BLaER1 (cell line): ENCODE results near the gene EHD3.
"Not testable (repeated sequence)": the region's sequence is repeated elsewhere in the genome, so short reads cannot be mapped to it uniquely, and the experiment has no call there.

Experiments used
- H3K27ac ChIP-seq: shearing (Covaris generic); formaldehyde crosslinking; 2 replicates; pipeline ENCODE4 v1.8.1; 2022
- H3K27me3 ChIP-seq: shearing (Covaris generic); formaldehyde crosslinking; 2 replicates; pipeline ENCODE4 v1.8.1; 2022
- H3K36me3 ChIP-seq: shearing (Covaris generic); formaldehyde crosslinking; 2 replicates; pipeline ENCODE4 v1.8.1; 2022
- H3K4me1 ChIP-seq: shearing (Covaris generic); formaldehyde crosslinking; 2 replicates; pipeline ENCODE4 v1.8.1; 2022
- H3K4me2 ChIP-seq: shearing (Covaris generic); formaldehyde crosslinking; 2 replicates; pipeline ENCODE4 v1.8.1; 2022
- H3K4me3 ChIP-seq: shearing (Covaris generic); formaldehyde crosslinking; 2 replicates; pipeline ENCODE4 v1.8.1; 2022
- H3K9ac ChIP-seq: shearing (Covaris generic); formaldehyde crosslinking; 2 replicates; pipeline ENCODE4 v1.8.1; 2022
- H3K9me3 ChIP-seq: shearing (Covaris generic); formaldehyde crosslinking; 2 replicates; pipeline ENCODE4 v1.8.1; 2022
- H4K20me1 ChIP-seq: shearing (Covaris generic); formaldehyde crosslinking; 2 replicates; pipeline ENCODE4 v1.8.1; 2022
- Cebpa-rat ChIP-seq: shearing (Covaris generic); IDR thresholded peaks from 2 replicates; pipeline ENCODE4 v1.8.1; 2022

The EHD3 gene

GRCh38 chr2:31275976-31276375, 42.0 kb downstream of the EHD3 start:
- H3K4me1 ChIP-seq, result peaks cover 28% of the 10 kb centered on the region
- H4K20me1 ChIP-seq, result no peaks in the 10 kb centered on the region
- no peak overlapping the region for H3K27ac ChIP-seq
- H3K4me3 ChIP-seq, result no peak overlapping the region
- no peaks in the 10 kb centered on the region for H3K9me3 ChIP-seq
- H3K4me2 ChIP-seq, result no peak overlapping the region
- H3K27me3 ChIP-seq, result no peaks in the 10 kb centered on the region
- no peak overlapping the region for H3K9ac ChIP-seq
- no peak for TF ChIP-seq Cebpa-rat
- no peaks in the 10 kb centered on the region for H3K36me3 ChIP-seq

DNA sequence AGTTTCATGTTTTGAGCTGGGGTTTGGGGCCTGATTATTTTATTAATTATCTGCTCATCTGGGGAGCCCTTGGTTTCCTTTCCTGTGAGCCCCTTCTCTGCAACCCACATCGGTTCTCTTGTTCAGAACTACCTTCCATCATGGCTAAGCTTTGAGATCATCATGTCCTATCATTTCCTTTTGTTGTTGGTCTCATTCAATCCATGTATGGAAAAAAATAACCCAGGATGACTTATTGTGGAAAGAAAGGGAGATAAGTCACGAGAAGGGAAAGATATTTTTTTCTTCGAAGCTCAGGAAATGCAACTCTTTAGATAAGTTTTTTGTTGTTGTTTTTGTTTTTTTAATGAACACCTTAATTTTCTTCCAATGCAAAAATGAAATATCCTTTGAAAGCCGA, 43.7 kb downstream of the EHD3 start:
- H3K27me3 ChIP-seq, result no peaks in the 10 kb centered on the region
- no peak overlapping the region for H3K27ac ChIP-seq
- TF ChIP-seq Cebpa-rat, result no peak

DNA sequence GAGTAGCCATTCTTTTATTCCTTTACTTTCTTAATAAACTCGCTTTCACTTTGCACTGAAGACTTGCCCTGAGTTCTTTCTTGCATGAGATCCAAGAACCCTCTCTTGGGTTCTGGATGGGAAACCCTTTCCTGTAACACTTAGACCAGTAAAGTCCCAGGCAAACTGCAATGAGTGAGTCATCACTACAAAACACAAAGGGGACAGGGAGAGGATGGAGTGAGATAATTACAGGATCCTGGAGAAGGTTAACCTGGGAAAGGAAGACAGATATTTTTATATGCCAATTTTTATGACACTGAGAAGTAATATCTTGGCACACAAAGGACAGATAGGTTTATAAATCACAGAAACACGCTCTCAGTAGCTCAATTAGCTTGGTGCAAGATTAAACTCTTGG, 48.7 kb downstream of the EHD3 start:
- Histone ChIP-seq H3K27me3 (no peaks in the 10 kb centered on the region), H3K27ac (no peak overlapping the region), H3K9ac (no peak overlapping the region), H3K4me1 (peaks cover 25% of the 10 kb centered on the region), H3K36me3 (no peaks in the 10 kb centered on the region), H3K9me3 (no peaks in the 10 kb centered on the region), H3K4me3 (no peak overlapping the region), H4K20me1 (no peaks in the 10 kb centered on the region), H3K4me2 (peak overlapping the region; percentile 49; the same call in 1 of the 2 replicates)
- TF ChIP-seq Cebpa-rat, result no peak

More for the DNA sequence above, 43.7 kb downstream of the EHD3 start:
- Histone ChIP-seq H3K4me2 (no peak overlapping the region), H3K9ac (no peak overlapping the region), H3K4me3 (no peak overlapping the region), H3K9me3 (no peaks in the 10 kb centered on the region), H3K36me3 (no peaks in the 10 kb centered on the region), H3K4me1 (peaks cover 25% of the 10 kb centered on the region), H4K20me1 (no peaks in the 10 kb centered on the region)

GRCh38 chr2:31283193-31283919, 49.4 kb downstream of the EHD3 start:
- H3K9me3 ChIP-seq, H3K27me3 ChIP-seq, H3K9ac ChIP-seq, H3K36me3 ChIP-seq, H3K27ac ChIP-seq, H4K20me1 ChIP-seq, H3K4me3 ChIP-seq: not testable (repeated sequence)
- Histone ChIP-seq H3K4me1 (peaks cover 32% of the 10 kb centered on the region), H3K4me2 (peak overlapping the region; percentile 49)

GRCh38 chr2:31284107-31284506, 50.2 kb downstream of the EHD3 start:
- no peak for TF ChIP-seq Cebpa-rat
- no peaks in the 10 kb centered on the region for H3K9me3 ChIP-seq
- H3K4me2 ChIP-seq, result peak overlapping the region; percentile 49; the same call in 1 of the 2 replicates
- no peak overlapping the region for H3K9ac ChIP-seq
- peaks cover 33% of the 10 kb centered on the region for H3K4me1 ChIP-seq
- H3K36me3 ChIP-seq, result no peaks in the 10 kb centered on the region
- H3K27ac ChIP-seq, result no peak overlapping the region
- no peaks in the 10 kb centered on the region for H4K20me1 ChIP-seq
- H3K27me3 ChIP-seq, result no peaks in the 10 kb centered on the region
- no peak overlapping the region for H3K4me3 ChIP-seq

DNA sequence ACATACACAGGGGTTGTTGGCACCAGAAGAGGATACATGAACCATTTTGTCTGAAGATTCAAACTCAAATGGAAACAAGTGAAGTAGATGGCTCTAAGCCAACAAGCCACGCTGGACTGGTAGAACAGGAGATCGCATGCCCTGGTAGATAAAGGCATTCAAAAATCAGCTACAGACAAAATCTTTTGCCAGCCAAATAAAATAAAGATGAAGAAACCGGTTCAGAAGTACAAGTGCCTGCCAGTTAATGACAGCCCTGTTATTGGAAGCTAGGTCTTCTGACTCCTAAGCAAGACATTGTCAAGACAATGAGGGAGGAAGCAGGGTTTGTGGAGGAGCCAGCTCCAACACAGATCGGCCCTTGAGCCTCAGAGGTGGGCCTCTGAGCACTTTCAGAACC, 52.3 kb downstream of the EHD3 start:
- H3K4me2 ChIP-seq, result no peak overlapping the region
- no peak for TF ChIP-seq Cebpa-rat
- no peak overlapping the region for H3K9ac ChIP-seq
- no peak overlapping the region for H3K27ac ChIP-seq
- H4K20me1 ChIP-seq, result no peaks in the 10 kb centered on the region
- H3K4me3 ChIP-seq, result no peak overlapping the region
- peaks cover 33% of the 10 kb centered on the region for H3K4me1 ChIP-seq
- no peaks in the 10 kb centered on the region for H3K9me3 ChIP-seq
- H3K27me3 ChIP-seq, result no peaks in the 10 kb centered on the region
- H3K36me3 ChIP-seq, result no peaks in the 10 kb centered on the region

DNA sequence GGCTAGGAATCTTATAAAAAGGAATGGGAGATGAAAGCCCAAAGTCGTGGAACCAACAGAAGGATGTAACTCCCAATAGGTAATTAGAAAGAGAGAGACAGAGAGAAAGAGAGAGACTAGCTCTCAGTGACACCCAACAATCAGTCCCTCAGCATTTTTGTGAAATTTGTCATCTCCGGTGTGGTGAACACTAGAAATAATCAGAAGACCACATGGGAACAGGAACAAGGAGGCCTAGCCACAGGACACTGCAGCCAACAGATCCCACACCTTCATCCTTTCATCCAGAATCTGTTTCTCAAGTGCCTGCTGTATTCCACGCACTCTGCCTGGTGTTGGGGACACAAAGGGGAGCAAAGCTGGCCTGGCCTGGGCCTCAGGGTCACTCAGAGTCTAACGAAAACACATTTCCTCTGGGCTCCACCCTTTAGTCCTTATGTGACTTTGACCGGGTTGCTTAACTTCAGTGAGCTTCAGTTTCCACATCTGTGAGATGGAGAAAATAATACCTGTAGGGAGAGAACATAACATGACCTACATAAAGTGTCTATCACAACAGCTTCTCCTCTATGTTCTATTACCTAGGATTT, 53.1 kb downstream of the EHD3 start:
- no peak for TF ChIP-seq Cebpa-rat
- peak overlapping the region; percentile 76 for H3K4me2 ChIP-seq

GRCh38 chr2:31287654-31288053, 53.7 kb downstream of the EHD3 start:
- H3K9ac ChIP-seq, result no peak overlapping the region
- no peaks in the 10 kb centered on the region for H4K20me1 ChIP-seq
- no peak for TF ChIP-seq Cebpa-rat
- no peak overlapping the region for H3K27ac ChIP-seq
- no peaks in the 10 kb centered on the region for H3K27me3 ChIP-seq
- no peak overlapping the region for H3K4me3 ChIP-seq
- no peaks in the 10 kb centered on the region for H3K36me3 ChIP-seq
- peak overlapping the region; percentile 76 for H3K4me2 ChIP-seq
- H3K9me3 ChIP-seq, result no peaks in the 10 kb centered on the region
- H3K4me1 ChIP-seq, result peaks cover 33% of the 10 kb centered on the region

More for the DNA sequence above, 53.1 kb downstream of the EHD3 start:
- Histone ChIP-seq H3K4me1 (peaks cover 33% of the 10 kb centered on the region), H3K36me3 (no peaks in the 10 kb centered on the region), H3K9me3 (no peaks in the 10 kb centered on the region), H3K9ac (no peak overlapping the region), H4K20me1 (no peaks in the 10 kb centered on the region), H3K27me3 (no peaks in the 10 kb centered on the region), H3K4me3 (no peak overlapping the region), H3K27ac (no peak overlapping the region)

DNA sequence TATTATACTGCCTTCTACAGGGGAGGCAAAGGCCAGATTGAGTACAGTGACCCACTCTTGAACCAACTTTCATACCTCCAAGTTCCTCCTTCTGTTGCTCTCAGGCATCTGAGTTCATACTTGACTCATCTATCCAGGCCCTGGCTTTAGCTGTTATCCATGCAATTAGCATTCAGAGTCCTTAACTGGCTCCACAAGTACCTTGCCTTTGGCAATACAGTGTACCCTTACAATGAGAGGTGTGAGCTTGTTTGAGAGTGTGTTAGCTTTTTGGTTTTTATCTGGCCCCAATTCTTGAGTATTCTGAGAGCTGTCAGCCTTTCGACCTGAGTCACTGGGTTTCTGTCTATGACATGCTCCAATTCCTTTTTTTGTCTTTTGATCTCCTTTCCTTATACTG, 60.2 kb downstream of the EHD3 start:
- no peak overlapping the region for H3K9ac ChIP-seq
- no peak for TF ChIP-seq Cebpa-rat
- H3K27me3 ChIP-seq, result no peaks in the 10 kb centered on the region
- H3K4me2 ChIP-seq, result no peak overlapping the region
- no peak overlapping the region for H3K4me3 ChIP-seq
- no peak overlapping the region for H3K27ac ChIP-seq
- H3K36me3 ChIP-seq, result no peaks in the 10 kb centered on the region
- H3K9me3 ChIP-seq, result no peaks in the 10 kb centered on the region
- H3K4me1 ChIP-seq, result peaks cover 18% of the 10 kb centered on the region
- H4K20me1 ChIP-seq, result no peaks in the 10 kb centered on the region

GRCh38 chr2:31296641-31297287, 62.8 kb downstream of the EHD3 start:
- Histone ChIP-seq H3K9me3 (no peaks in the 10 kb centered on the region), H3K27me3 (no peaks in the 10 kb centered on the region), H3K9ac (no peak overlapping the region), H3K4me3 (no peak overlapping the region), H3K4me2 (peak overlapping the region; percentile 39), H3K36me3 (no peaks in the 10 kb centered on the region), H3K27ac (no peak overlapping the region), H3K4me1 (peaks cover 30% of the 10 kb centered on the region), H4K20me1 (no peaks in the 10 kb centered on the region)
- no peak for TF ChIP-seq Cebpa-rat
